Testis (tissue), 3 donors: Measurements from ENCODE around the gene WASF2. TPM values are rescaled to one million over a fixed set of nuclear protein-coding genes. Genes with fewer than 3 reads are reported as not detected.

Experiments used
- DNase-seq: peaks from one replicate; pipeline ENCODE4 v3.0.0-alpha.2; 2019
- H3K27ac ChIP-seq, 2 donors: fragments of 200-600 bp; sonication (generic); one replicate each; pipeline ENCODE4 v1.5.1; 2019
- H3K27me3 ChIP-seq: fragments of 200-600 bp; sonication (generic); one replicate; pipeline ENCODE4 v1.5.1; 2019
- H3K36me3 ChIP-seq: fragments of 200-600 bp; sonication (generic); one replicate; pipeline ENCODE4 v1.5.1; 2017; ENCODE audit warnings: low read depth; ENCODE audit errors: missing control alignments
- H3K4me1 ChIP-seq: fragments of 200-600 bp; sonication (generic); one replicate; pipeline ENCODE4 v1.5.1; 2019
- H3K4me3 ChIP-seq, 2 donors: fragments of 200-600 bp; sonication (generic); one replicate each; pipeline ENCODE4 v1.5.1; 2017 to 2019
- H3K9me3 ChIP-seq: fragments of 200-600 bp; sonication (generic); one replicate; pipeline ENCODE4 v1.5.1; 2017
- CTCF ChIP-seq, 3 experiments: fragments of 450-650 bp in 2 of 3; fragments of 200-600 bp in 1 of 3; sonication (generic) in 1 of 3; IDR thresholded peaks; one replicate each; pipeline ENCODE4 v1.5.1; 2016 to 2019; ENCODE audit warnings: antibody characterized with exemption in 3 of 3, mild to moderate bottlenecking in 2 of 3, moderate library complexity in 1 of 3
- POLR2A ChIP-seq: fragments of 450-650 bp; IDR thresholded peaks from one replicate; pipeline ENCODE4 v1.6.1; 2017; ENCODE audit warnings: antibody characterized with exemption, mild to moderate bottlenecking, moderate library complexity
- WGBS, 2 donors: methylation state at CpG; one replicate each; pipeline ENCODE4 v1.1.5; 2018; 5-methylcytosine and 5-hydroxymethylcytosine counted together
- intact Hi-C: fragments of 100-400 bp; cut with DNase I; formaldehyde crosslinking; loops from one replicate; pipeline ENCODE4 v1.15.1; 2023; ENCODE audit warnings: low total_unique reads
- polyA plus RNA-seq: library from polyadenylated mRNA; stranded (reverse); fragments of 350-450 nt; fragmentation: Illumina TruSeq; extraction: RNeasy Lipid Tissue Mini Kit (QIAGEN cat#74804); gene quantifications from one replicate; pipeline ENCODE4 v1.2.3, GENCODE V29; 2014; ENCODE audit warnings: low read depth, low replicate concordance; ENCODE audit not compliant: insufficient read depth
- total RNA-seq, 2 donors: library from RNA; depleted of rRNA; stranded (reverse); fragments of >200 nt; gene quantifications; one replicate each; pipeline ENCODE4 v1.2.3, GENCODE V29; 2016

The WASF2 gene
- total and polyA plus RNA-seq, 3 donors from 2014 or later = 57.8 to 128 (median 58.0) TPM

GRCh38 chr1:27366113-27366410 is 123.9 kb downstream of the WASF2 start:
- no peaks in the 10 kb centered on the region for H3K27me3 ChIP-seq
- WGBS, 2 donors = 0 to 1% methylated on average over 4 to 30 of the region's 30 CpGs
- H3K4me1 ChIP-seq = peaks cover 20% of the 10 kb centered on the region
- peak overlapping the region; percentile 91 to 98 for H3K27ac ChIP-seq
- H3K36me3 ChIP-seq = no peaks in the 10 kb centered on the region
- TF ChIP-seq POLR2A (no peak), CTCF (IDR thresholded peaks at IDR 0.05) (no peak)
- intact Hi-C loops = no loop called here
- peak; percentile 82 for DNase-seq
- H3K4me3 ChIP-seq = peak overlapping the region; percentile 68 to 74
- H3K9me3 ChIP-seq = no peaks in the 10 kb centered on the region

- intact Hi-C loops = no loop called here
- DNase-seq = peak; percentile 93
- H3K27ac ChIP-seq = peak overlapping the region; percentile 91 to 98
Measured at GRCh38 chr1:27365372-27366112, 124.4 kb downstream of the WASF2 start.

GRCh38 chr1:27364696-27365371 is 125.1 kb downstream of the WASF2 start:
- WGBS, 2 donors = 61 to 77% methylated on average over 7 to 11 of the region's 11 CpGs
- no peaks in the 10 kb centered on the region for H3K36me3 ChIP-seq
- H3K9me3 ChIP-seq = no peaks in the 10 kb centered on the region
- DNase-seq = no peak
- peak overlapping the region; percentile 91 to 98 for H3K27ac ChIP-seq
- intact Hi-C loops = no loop called here
- peaks cover 20% of the 10 kb centered on the region for H3K4me1 ChIP-seq
- no peaks in the 10 kb centered on the region for H3K27me3 ChIP-seq
- peak overlapping the region in 1 of 2 donors; percentile 68 for H3K4me3 ChIP-seq
- TF ChIP-seq CTCF (IDR thresholded peaks at IDR 0.05) = no peak
- TF ChIP-seq POLR2A = no peak

More at GRCh38 chr1:27365372-27366112, 124.4 kb downstream of the WASF2 start:
- Histone ChIP-seq H3K36me3 (no peaks in the 10 kb centered on the region), H3K4me3 (peak overlapping the region; percentile 68 to 74), H3K9me3 (no peaks in the 10 kb centered on the region), H3K27me3 (no peaks in the 10 kb centered on the region), H3K4me1 (peaks cover 20% of the 10 kb centered on the region)
- TF ChIP-seq CTCF (IDR thresholded peaks at IDR 0.05) (no peak), POLR2A (no peak)
- 3 to 4% methylated on average over 37 to 40 of the region's 40 CpGs for WGBS, 2 donors

- Histone ChIP-seq H3K27me3 (no peaks in the 10 kb centered on the region), H3K27ac (no peak overlapping the region), H3K9me3 (no peaks in the 10 kb centered on the region), H3K4me1 (peaks cover 20% of the 10 kb centered on the region), H3K36me3 (no peaks in the 10 kb centered on the region), H3K4me3 (no peak overlapping the region)
- TF ChIP-seq POLR2A (no peak), CTCF (IDR thresholded peaks at IDR 0.05) (no peak)
- intact Hi-C loops = no loop called here
- DNase-seq = no peak
- WGBS, 2 donors = 90 to 93% methylated on average over 24 to 25 of the region's 26 CpGs
Measured at GRCh38 chr1:27363766-27364695, 125.9 kb downstream of the WASF2 start.
